ENCODE measurements around the gene ARL13B. TPM values are rescaled to one million over a fixed set of nuclear protein-coding genes. Genes with fewer than 3 reads are reported as not detected.

The ARL13B gene
- 3.7 and 7.7 TPM in 2 replicates for total RNA-seq

GRCh38 chr3:93979850-93980676, at the start of gene ARL13B:
Gene ARL13B (plus strand): TSS chr3:93980155. CDS start chr3:93980424, 269 bp downstream.

GRCh38 chr3:93973131-93974126, 6.5 kb upstream of the ARL13B start, which contains the start of gene PROS1:
Gene PROS1 (minus strand): TSS chr3:93973896. CDS start chr3:93973749, 147 bp downstream.

GRCh38 chr3:94028093-94028837, 48.3 kb downstream of the ARL13B start, which contains the start of gene STX19:
Gene STX19 (minus strand): TSS chr3:94028597. CDS start chr3:94015269, 13,328 bp downstream.

GRCh38 chr3:94062513-94063404, 82.8 kb downstream of the ARL13B start, which contains the start of the genes DHFR2 and NSUN3:
Gene DHFR2 (minus strand): TSS chr3:94062916. CDS start chr3:94061511, 1,405 bp downstream.
Gene NSUN3 (plus strand): TSS chr3:94063061. CDS start chr3:94063127, 66 bp downstream.

Other genes with a start within 250 kb of the ARL13B start
- gene PROS1, start 6.3 kb upstream of the ARL13B start, total RNA-seq: 81.5 and 157 TPM in 2 replicates
- gene STX19, start 48.4 kb downstream of the ARL13B start, total RNA-seq: 2.8 TPM in 1 of 2 replicates, not detected in the other
- gene DHFR2, start 82.8 kb downstream of the ARL13B start, total RNA-seq: 2.6 and 3.1 TPM in 2 replicates
- gene NSUN3, start 82.9 kb downstream of the ARL13B start, total RNA-seq: 2.4 and 5.5 TPM in 2 replicates